Measurements from ENCODE around the gene EVL.

EVL gene

GRCh38 chr14:100067481-100067880 is 2.3 kb downstream of the EVL start:
- H3K4me1 ChIP-seq (ENCODE audit: control insufficient read depth, insufficient read depth, low read length, poor library complexity, severe bottlenecking): peaks cover 13% of the 10 kb centered on the region
- no peaks in the 10 kb centered on the region for H3K36me3 ChIP-seq (ENCODE audit: control insufficient read depth, insufficient read depth, low read length)
- no peaks in the 10 kb centered on the region for H3K9me3 ChIP-seq (ENCODE audit: control insufficient read depth, low read length)
- no peak overlapping the region for H3K4me3 ChIP-seq (ENCODE audit: extremely low read depth, insufficient read depth, low read length, poor library complexity, severe bottlenecking)
- no peak overlapping the region for H3K27ac ChIP-seq (ENCODE audit: low read depth, low read length, severe bottlenecking)
- WGBS, 2 experiments (ENCODE audit: insufficient coverage in 2 of 2): 92 to 95% methylated on average over 6 of the region's 6 CpGs

GRCh38 chr14:100067971-100068959 is 3.0 kb downstream of the EVL start:
- Histone ChIP-seq H3K9me3 (ENCODE audit: control insufficient read depth, low read length) (no peaks in the 10 kb centered on the region), H3K27ac (ENCODE audit: low read depth, low read length, severe bottlenecking) (no peak overlapping the region), H3K4me3 (ENCODE audit: extremely low read depth, insufficient read depth, low read length, poor library complexity, severe bottlenecking) (no peak overlapping the region), H3K4me1 (ENCODE audit: control insufficient read depth, insufficient read depth, low read length, poor library complexity, severe bottlenecking) (peaks cover 13% of the 10 kb centered on the region), H3K36me3 (ENCODE audit: control insufficient read depth, insufficient read depth, low read length) (no peaks in the 10 kb centered on the region)
- WGBS, 2 experiments (ENCODE audit: insufficient coverage in 2 of 2): 95 to 97% methylated on average over 16 of the region's 18 CpGs

GRCh38 chr14:100069161-100069800 is 4.1 kb downstream of the EVL start:
- H3K27ac ChIP-seq (ENCODE audit: low read depth, low read length, severe bottlenecking): no peak overlapping the region
- H3K4me1 ChIP-seq (ENCODE audit: control insufficient read depth, insufficient read depth, low read length, poor library complexity, severe bottlenecking): peaks cover 13% of the 10 kb centered on the region
- 94 to 97% methylated on average over 8 to 9 of the region's 9 CpGs for WGBS, 2 experiments (ENCODE audit: insufficient coverage in 2 of 2)
- H3K4me3 ChIP-seq (ENCODE audit: extremely low read depth, insufficient read depth, low read length, poor library complexity, severe bottlenecking): no peak overlapping the region
- H3K36me3 ChIP-seq (ENCODE audit: control insufficient read depth, insufficient read depth, low read length): no peaks in the 10 kb centered on the region
- no peaks in the 10 kb centered on the region for H3K9me3 ChIP-seq (ENCODE audit: control insufficient read depth, low read length)

- Histone ChIP-seq H3K36me3 (ENCODE audit: control insufficient read depth, insufficient read depth, low read length) (no peaks in the 10 kb centered on the region), H3K27ac (ENCODE audit: low read depth, low read length, severe bottlenecking) (no peak overlapping the region), H3K4me1 (ENCODE audit: control insufficient read depth, insufficient read depth, low read length, poor library complexity, severe bottlenecking) (peaks cover 13% of the 10 kb centered on the region), H3K4me3 (ENCODE audit: extremely low read depth, insufficient read depth, low read length, poor library complexity, severe bottlenecking) (no peak overlapping the region), H3K9me3 (ENCODE audit: control insufficient read depth, low read length) (no peaks in the 10 kb centered on the region)
- 97 to 98% methylated on average over 11 of the region's 11 CpGs for WGBS, 2 experiments (ENCODE audit: insufficient coverage in 2 of 2)
Observed at GRCh38 chr14:100070310-100070709, 5.1 kb downstream of the EVL start.

GRCh38 chr14:100071545-100071944 is 6.3 kb downstream of the EVL start:
- H3K9me3 ChIP-seq (ENCODE audit: control insufficient read depth, low read length): no peaks in the 10 kb centered on the region
- H3K4me3 ChIP-seq (ENCODE audit: extremely low read depth, insufficient read depth, low read length, poor library complexity, severe bottlenecking): no peak overlapping the region
- H3K4me1 ChIP-seq (ENCODE audit: control insufficient read depth, insufficient read depth, low read length, poor library complexity, severe bottlenecking): peaks cover 13% of the 10 kb centered on the region
- WGBS, 2 experiments (ENCODE audit: insufficient coverage in 2 of 2): 100% methylated on average over 2 of the region's 3 CpGs; no CpG with 5 or more reads in 1 of the 2 experiments
- H3K36me3 ChIP-seq (ENCODE audit: control insufficient read depth, insufficient read depth, low read length): no peaks in the 10 kb centered on the region
- no peak overlapping the region for H3K27ac ChIP-seq (ENCODE audit: low read depth, low read length, severe bottlenecking)

- no peak overlapping the region for H3K27ac ChIP-seq (ENCODE audit: low read depth, low read length, severe bottlenecking)
- no peak overlapping the region for H3K4me3 ChIP-seq (ENCODE audit: extremely low read depth, insufficient read depth, low read length, poor library complexity, severe bottlenecking)
- H3K36me3 ChIP-seq (ENCODE audit: control insufficient read depth, insufficient read depth, low read length): no peaks in the 10 kb centered on the region
- H3K9me3 ChIP-seq (ENCODE audit: control insufficient read depth, low read length): no peaks in the 10 kb centered on the region
- peaks cover 12% of the 10 kb centered on the region for H3K4me1 ChIP-seq (ENCODE audit: control insufficient read depth, insufficient read depth, low read length, poor library complexity, severe bottlenecking)
- WGBS, 2 experiments (ENCODE audit: insufficient coverage in 2 of 2): 91 to 92% methylated on average over 10 to 12 of the region's 14 CpGs
Observed at GRCh38 chr14:100072783-100073346, 7.6 kb downstream of the EVL start.

- Histone ChIP-seq H3K9me3 (ENCODE audit: control insufficient read depth, low read length) (no peaks in the 10 kb centered on the region), H3K4me1 (ENCODE audit: control insufficient read depth, insufficient read depth, low read length, poor library complexity, severe bottlenecking) (peaks cover 11% of the 10 kb centered on the region), H3K27ac (ENCODE audit: low read depth, low read length, severe bottlenecking) (no peak overlapping the region), H3K4me3 (ENCODE audit: extremely low read depth, insufficient read depth, low read length, poor library complexity, severe bottlenecking) (no peak overlapping the region), H3K36me3 (ENCODE audit: control insufficient read depth, insufficient read depth, low read length) (no peaks in the 10 kb centered on the region)
- 86 to 94% methylated on average over 4 to 7 of the region's 14 CpGs for WGBS, 2 experiments (ENCODE audit: insufficient coverage in 2 of 2)
Observed at GRCh38 chr14:100073576-100074430, 8.6 kb downstream of the EVL start.

GRCh38 chr14:100074431-100075100 is 9.3 kb downstream of the EVL start:
- 87 to 98% methylated on average over 4 to 7 of the region's 7 CpGs for WGBS, 2 experiments (ENCODE audit: insufficient coverage in 2 of 2)
- Histone ChIP-seq H3K36me3 (ENCODE audit: control insufficient read depth, insufficient read depth, low read length) (no peaks in the 10 kb centered on the region), H3K27ac (ENCODE audit: low read depth, low read length, severe bottlenecking) (no peak overlapping the region), H3K4me3 (ENCODE audit: extremely low read depth, insufficient read depth, low read length, poor library complexity, severe bottlenecking) (no peak overlapping the region), H3K4me1 (ENCODE audit: control insufficient read depth, insufficient read depth, low read length, poor library complexity, severe bottlenecking) (peaks cover 14% of the 10 kb centered on the region), H3K9me3 (ENCODE audit: control insufficient read depth, low read length) (no peaks in the 10 kb centered on the region)

GRCh38 chr14:100075681-100076080 is 10.5 kb downstream of the EVL start:
- Histone ChIP-seq H3K27ac (ENCODE audit: low read depth, low read length, severe bottlenecking) (no peak overlapping the region), H3K9me3 (ENCODE audit: control insufficient read depth, low read length) (no peaks in the 10 kb centered on the region), H3K36me3 (ENCODE audit: control insufficient read depth, insufficient read depth, low read length) (no peaks in the 10 kb centered on the region), H3K4me3 (ENCODE audit: extremely low read depth, insufficient read depth, low read length, poor library complexity, severe bottlenecking) (no peak overlapping the region), H3K4me1 (ENCODE audit: control insufficient read depth, insufficient read depth, low read length, poor library complexity, severe bottlenecking) (peaks cover 14% of the 10 kb centered on the region)
- WGBS, 2 experiments (ENCODE audit: insufficient coverage in 2 of 2): 80 to 87% methylated on average over 2 to 4 of the region's 4 CpGs

- no peak overlapping the region for H3K4me3 ChIP-seq (ENCODE audit: extremely low read depth, insufficient read depth, low read length, poor library complexity, severe bottlenecking)
- WGBS, 2 experiments (ENCODE audit: insufficient coverage in 2 of 2): 73 to 80% methylated on average over 5 of the region's 5 CpGs
- H3K36me3 ChIP-seq (ENCODE audit: control insufficient read depth, insufficient read depth, low read length): no peaks in the 10 kb centered on the region
- H3K9me3 ChIP-seq (ENCODE audit: control insufficient read depth, low read length): no peaks in the 10 kb centered on the region
- peaks cover 14% of the 10 kb centered on the region for H3K4me1 ChIP-seq (ENCODE audit: control insufficient read depth, insufficient read depth, low read length, poor library complexity, severe bottlenecking)
- H3K27ac ChIP-seq (ENCODE audit: low read depth, low read length, severe bottlenecking): no peak overlapping the region
Observed at GRCh38 chr14:100076133-100076532, 10.9 kb downstream of the EVL start.

All from mesodermal cell (in vitro differentiated cells).